ENCODE measurements around the gene DROSHA. TPM values are rescaled to one million over a fixed set of nuclear protein-coding genes. Genes with fewer than 3 reads are reported as not detected.

Gene DROSHA
- polyA plus RNA-seq, 1 donor (not counting 4 experiments of a cell fraction or from before 2014, with no cell fraction given) = 39.9 TPM

DNA sequence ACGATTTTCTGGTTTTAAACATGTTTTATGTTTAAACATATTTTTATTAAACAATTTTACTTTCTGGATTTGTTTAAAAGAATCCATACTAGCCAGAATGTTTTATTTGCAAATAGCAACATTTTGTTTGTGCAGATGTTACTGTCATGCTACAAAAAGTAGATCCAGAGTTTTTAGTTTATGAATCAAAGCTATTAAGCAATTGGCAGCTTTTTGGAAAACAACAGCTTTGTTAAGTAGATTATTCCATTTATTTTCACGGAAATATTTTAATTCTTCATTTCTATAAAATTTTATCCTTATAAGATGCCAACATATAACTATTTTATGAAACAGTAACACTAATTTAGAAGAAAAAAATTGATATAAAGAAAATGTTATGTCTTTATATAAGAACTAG lies 60.9 kb downstream of the DROSHA start:
- no peak overlapping the region for H3K4me3 ChIP-seq (ENCODE audit: control insufficient read depth in 2 of 3, extremely low read depth in 1 of 3, insufficient read depth in 2 of 3, low read depth in 1 of 3, low read length in 3 of 3)
- dilution Hi-C loops (cut with MboI; ENCODE audit: extremely low pct_ligation_motif_present, low sequenced_read_pairs) = no loop called here
- H3K4me2 ChIP-seq (ENCODE audit: control insufficient read depth, extremely low read depth, insufficient read depth, low read depth, low read length) = no peak overlapping the region
- no peaks in the 10 kb centered on the region for H3K9me1 ChIP-seq (ENCODE audit: control insufficient read depth, extremely low read depth, insufficient read depth, low read length)
- no peaks in the 10 kb centered on the region for H3K9me3 ChIP-seq (ENCODE audit: control insufficient read depth, low read depth, low read length)
- no peaks in the 10 kb centered on the region for H3K27me3 ChIP-seq (ENCODE audit: control insufficient read depth, extremely low read depth, insufficient read depth, low read length)
- H3K36me3 ChIP-seq (ENCODE audit: control insufficient read depth in 2 of 2, extremely low read depth in 1 of 2, insufficient read depth in 2 of 2, low read length in 2 of 2) = peaks cover 4 to 6% of the 10 kb centered on the region in 2 experiments
- no peak for TF ChIP-seq EZH2 (IDR thresholded peaks at IDR 0.05; ENCODE audit: low read length)
- TF ChIP-seq, protein P1, sequence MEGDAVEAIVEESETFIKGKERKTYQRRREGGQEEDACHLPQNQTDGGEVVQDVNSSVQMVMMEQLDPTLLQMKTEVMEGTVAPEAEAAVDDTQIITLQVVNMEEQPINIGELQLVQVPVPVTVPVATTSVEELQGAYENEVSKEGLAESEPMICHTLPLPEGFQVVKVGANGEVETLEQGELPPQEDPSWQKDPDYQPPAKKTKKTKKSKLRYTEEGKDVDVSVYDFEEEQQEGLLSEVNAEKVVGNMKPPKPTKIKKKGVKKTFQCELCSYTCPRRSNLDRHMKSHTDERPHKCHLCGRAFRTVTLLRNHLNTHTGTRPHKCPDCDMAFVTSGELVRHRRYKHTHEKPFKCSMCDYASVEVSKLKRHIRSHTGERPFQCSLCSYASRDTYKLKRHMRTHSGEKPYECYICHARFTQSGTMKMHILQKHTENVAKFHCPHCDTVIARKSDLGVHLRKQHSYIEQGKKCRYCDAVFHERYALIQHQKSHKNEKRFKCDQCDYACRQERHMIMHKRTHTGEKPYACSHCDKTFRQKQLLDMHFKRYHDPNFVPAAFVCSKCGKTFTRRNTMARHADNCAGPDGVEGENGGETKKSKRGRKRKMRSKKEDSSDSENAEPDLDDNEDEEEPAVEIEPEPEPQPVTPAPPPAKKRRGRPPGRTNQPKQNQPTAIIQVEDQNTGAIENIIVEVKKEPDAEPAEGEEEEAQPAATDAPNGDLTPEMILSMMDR (optimal IDR thresholded peaks at IDR 0.05 in 1 of 3, IDR thresholded peaks at IDR 0.05 in 1 of 3, conservative IDR thresholded peaks at IDR 0.05 in 1 of 3; ENCODE audit: extremely low read depth in 1 of 3, insufficient read depth in 2 of 3, low read length in 3 of 3) = no peak
- no peaks in the 10 kb centered on the region for H3K79me2 ChIP-seq (ENCODE audit: control insufficient read depth, insufficient read depth, low read length)
- no peaks in the 10 kb centered on the region for H4K20me1 ChIP-seq (ENCODE audit: control insufficient read depth, extremely low read depth, insufficient read depth, low read length)
- DNase-seq (ENCODE audit: low read depth, low spot score) (no peak), FAIRE-seq (no peak)
- H2AFZ ChIP-seq (ENCODE audit: control insufficient read depth, low read length) = no peak overlapping the region
- no peak overlapping the region for H3K27ac ChIP-seq (ENCODE audit: control insufficient read depth, insufficient read depth, low read length)
- H3K9ac ChIP-seq (ENCODE audit: control insufficient read depth, extremely low read depth, insufficient read depth, low read length) = no peak overlapping the region
- H3K4me1 ChIP-seq (ENCODE audit: control insufficient read depth, extremely low read depth, insufficient read depth, low read length) = no peaks in the 10 kb centered on the region

DNA sequence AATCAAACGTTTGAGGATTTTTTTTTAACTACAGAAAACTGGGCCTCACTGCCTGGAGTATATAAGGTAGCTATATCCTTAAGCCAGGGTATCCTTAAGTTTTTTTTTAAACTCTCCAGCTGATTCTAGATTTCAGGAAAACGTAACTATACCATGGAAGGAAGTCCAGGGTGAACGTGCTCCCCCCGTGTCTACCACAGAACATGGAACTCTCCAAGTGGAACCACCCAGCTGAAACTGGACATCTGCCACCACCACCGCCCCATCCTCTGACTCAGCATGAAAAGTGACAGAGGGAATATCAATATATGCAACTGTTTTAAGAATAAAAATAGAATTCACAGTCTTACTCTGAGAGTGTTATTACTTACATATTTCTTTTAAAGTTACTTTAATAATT lies 61.3 kb downstream of the DROSHA start:
- Histone ChIP-seq H3K36me3 (ENCODE audit: control insufficient read depth in 2 of 2, extremely low read depth in 1 of 2, insufficient read depth in 2 of 2, low read length in 2 of 2) (peaks cover 4 to 5% of the 10 kb centered on the region in 2 experiments), H3K27ac (ENCODE audit: control insufficient read depth, insufficient read depth, low read length) (no peak overlapping the region), H3K4me1 (ENCODE audit: control insufficient read depth, extremely low read depth, insufficient read depth, low read length) (no peaks in the 10 kb centered on the region), H3K9me3 (ENCODE audit: control insufficient read depth, low read depth, low read length) (no peaks in the 10 kb centered on the region), H3K4me2 (ENCODE audit: control insufficient read depth, extremely low read depth, insufficient read depth, low read depth, low read length) (no peak overlapping the region), H4K20me1 (ENCODE audit: control insufficient read depth, extremely low read depth, insufficient read depth, low read length) (no peaks in the 10 kb centered on the region), H3K27me3 (ENCODE audit: control insufficient read depth, extremely low read depth, insufficient read depth, low read length) (no peaks in the 10 kb centered on the region), H3K79me2 (ENCODE audit: control insufficient read depth, insufficient read depth, low read length) (no peaks in the 10 kb centered on the region), H2AFZ (ENCODE audit: control insufficient read depth, low read length) (no peak overlapping the region), H3K4me3 (ENCODE audit: control insufficient read depth in 2 of 3, extremely low read depth in 1 of 3, insufficient read depth in 2 of 3, low read depth in 1 of 3, low read length in 3 of 3) (no peak overlapping the region), H3K9me1 (ENCODE audit: control insufficient read depth, extremely low read depth, insufficient read depth, low read length) (no peaks in the 10 kb centered on the region), H3K9ac (ENCODE audit: control insufficient read depth, extremely low read depth, insufficient read depth, low read length) (no peak overlapping the region)
- dilution Hi-C loops (cut with MboI; ENCODE audit: extremely low pct_ligation_motif_present, low sequenced_read_pairs) = no loop called here
- no peak for FAIRE-seq
- no peak for DNase-seq (ENCODE audit: low read depth, low spot score)
- TF ChIP-seq EZH2 (IDR thresholded peaks at IDR 0.05; ENCODE audit: low read length) = no peak
- TF ChIP-seq, protein P1 (optimal IDR thresholded peaks at IDR 0.05 in 1 of 3, IDR thresholded peaks at IDR 0.05 in 1 of 3, conservative IDR thresholded peaks at IDR 0.05 in 1 of 3; ENCODE audit: extremely low read depth in 1 of 3, insufficient read depth in 2 of 3, low read length in 3 of 3) = no peak

Data from keratinocyte (primary cell).